HepG2 (cell line): ENCODE results near the gene SERTAD2. TPM values are rescaled to one million over a fixed set of nuclear protein-coding genes. Genes with fewer than 3 reads are reported as not detected.

Source experiments
- ATAC-seq: fragments of 200-7000 bp; cut with Tn5 transposase; 3 replicates; pipeline ENCODE4 v1.9.1; 2020; ENCODE audit warnings: mild to moderate bottlenecking, moderate library complexity
- BruUV-seq: library from RNA; stranded (reverse); fragments of 400-500 nt; replicated peaks from 2 replicates; lab custom pipeline; 2021; lab: Mats Ljungman, UMichigan
- CTCF ChIA-PET: fragments of 300-600 bp; formaldehyde crosslinking; extraction: SDS; loops from one replicate; lab custom pipeline; 2021; ENCODE audit warnings: low total read pairs, inconsistent platforms, low intra/inter-chr PET ratio; lab: Yijun Ruan, JAX
- POLR2A ChIA-PET: fragments of 350-600 bp; sonication (Branson Sonifier 250); formaldehyde crosslinking; loops from one replicate; lab custom pipeline; 2020; ENCODE audit warnings: antibody characterized with exemption, inconsistent platforms; lab: Yijun Ruan, JAX
- DNase-seq: peaks from one replicate; pipeline ENCODE4 v3.0.0-alpha.2; 2015; ENCODE audit warnings: low spot score
- FAIRE-seq: peaks from 3 replicates; lab custom pipeline; 2011; peaks lifted over from hg19 to GRCh38; lab: Jason Lieb, UNC
- H2AFZ ChIP-seq: one replicate; pipeline ENCODE4 v1.6.1; 2011; ENCODE audit warnings: low read length, inconsistent platforms
- H3K27ac ChIP-seq: fragments of 300-600 bp; 3 replicates; pipeline ENCODE4 v1.8.0; 2011; ENCODE audit warnings: mixed run types, mild to moderate bottlenecking, mixed read lengths, low read length, inconsistent platforms; ENCODE audit not compliant: insufficient read depth; ENCODE audit errors: extremely low read length
- H3K27me3 ChIP-seq, 2 experiments: fragments of 200-600 bp in 1 of 2; 2 replicates in 1 of 2; 3 replicates in 1 of 2; pipeline versions ENCODE4 v1.6.0 to v1.8.0; 2011; ENCODE audit warnings: low read length in 2 of 2, mild to moderate bottlenecking in 2 of 2, moderate library complexity in 2 of 2, inconsistent platforms in 1 of 2; ENCODE audit not compliant: insufficient read depth in 2 of 2, control insufficient read depth in 1 of 2
- H3K36me3 ChIP-seq, 2 experiments: fragments of 200-600 bp in 1 of 2; replicated peaks in 1 of 2; 2 replicates in 1 of 2; 3 replicates in 1 of 2; pipeline versions ENCODE4 v1.5.1 to v1.8.0; 2011; ENCODE audit warnings: low read length in 2 of 2, inconsistent platforms in 1 of 2; ENCODE audit not compliant: insufficient read depth in 2 of 2, control insufficient read depth in 1 of 2
- H3K4me1 ChIP-seq: 2 replicates; pipeline ENCODE4 v1.5.1; 2012; ENCODE audit warnings: low read length, inconsistent platforms; ENCODE audit not compliant: insufficient read depth
- H3K4me2 ChIP-seq: 2 replicates; pipeline ENCODE4 v1.6.0; 2011; ENCODE audit warnings: low read depth, low read length, inconsistent platforms
- H3K4me3 ChIP-seq, 3 experiments: fragments of 200-600 bp in 1 of 3; sonication (generic), shearing (Covaris generic) in 1 of 3; replicated peaks in 1 of 3; 2 replicates each; pipeline ENCODE4 v1.5.1; 2011 to 2016; ENCODE audit warnings: low read length in 3 of 3, inconsistent platforms in 2 of 3, low read depth in 2 of 3, mild to moderate bottlenecking in 2 of 3, control low read depth in 1 of 3, mixed read lengths in 1 of 3; ENCODE audit not compliant: insufficient read depth in 1 of 3
- H3K79me2 ChIP-seq: one replicate; pipeline ENCODE4 v1.6.1; 2011; ENCODE audit warnings: low read length, inconsistent platforms; ENCODE audit not compliant: insufficient read depth
- H3K9ac ChIP-seq: 2 replicates; pipeline ENCODE4 v1.6.0; 2011; ENCODE audit warnings: mild to moderate bottlenecking, low read depth, low read length, inconsistent platforms; ENCODE audit not compliant: insufficient read depth
- H3K9me3 ChIP-seq: 2 replicates; pipeline ENCODE4 v1.5.1; 2012; ENCODE audit warnings: mild to moderate bottlenecking, low read length
- H4K20me1 ChIP-seq: 2 replicates; pipeline ENCODE4 v1.6.0; 2011; ENCODE audit warnings: inconsistent platforms, mild to moderate bottlenecking, low read length, moderate library complexity; ENCODE audit not compliant: insufficient read depth
- AGO1 ChIP-seq: fragments of 200-400 bp; formaldehyde crosslinking; IDR thresholded peaks from 2 replicates; pipeline ENCODE4 v1.6.1; 2017; ENCODE audit warnings: mild to moderate bottlenecking, low read depth, low read length, moderate library complexity; ENCODE audit not compliant: poor library complexity, severe bottlenecking
- AGO2 ChIP-seq: fragments of 200-400 bp; formaldehyde crosslinking; optimal IDR thresholded peaks from 2 replicates; pipeline ENCODE3; 2017; ENCODE audit warnings: mild to moderate bottlenecking, low read depth, low read length, moderate library complexity
- BRF2 ChIP-seq: sonication (generic); formaldehyde crosslinking; IDR thresholded peaks from 2 replicates; pipeline ENCODE4 v1.8.1; 2022; ENCODE audit warnings: mild to moderate bottlenecking, missing genetic modification reagents
- GPN1 ChIP-seq: sonication (generic); formaldehyde crosslinking; IDR thresholded peaks from 2 replicates; pipeline ENCODE4 v1.5.1; 2020; ENCODE audit warnings: missing genetic modification reagents, borderline replicate concordance
- HNF4G ChIP-seq, 2 experiments: sonication (generic) in 1 of 2; formaldehyde crosslinking in 1 of 2; IDR thresholded peaks; 2 replicates each; pipeline versions ENCODE4 v1.4.0 to v1.6.1; 2011 to 2020; ENCODE audit warnings: borderline replicate concordance in 2 of 2, low read depth in 2 of 2, mild to moderate bottlenecking in 2 of 2, low read length in 1 of 2, missing genetic modification reagents in 1 of 2, moderate library complexity in 1 of 2
- IKZF5 ChIP-seq: IDR thresholded peaks from 2 replicates; pipeline ENCODE4 v1.6.1; 2018; ENCODE audit warnings: missing genetic modification reagents, mild to moderate bottlenecking, missing compliant biosample characterization
- IRX3 ChIP-seq: sonication (generic); formaldehyde crosslinking; IDR thresholded peaks from 2 replicates; pipeline ENCODE4 v1.8.1; 2023; ENCODE audit warnings: mild to moderate bottlenecking, low read depth, missing genetic modification reagents, borderline replicate concordance
- MBD4 ChIP-seq: IDR thresholded peaks from 2 replicates; pipeline ENCODE4 v1.6.1; 2012; ENCODE audit warnings: low read length, inconsistent platforms, borderline replicate concordance
- RCOR2 ChIP-seq: IDR thresholded peaks from 2 replicates; pipeline ENCODE4 v1.6.1; 2016; ENCODE audit warnings: missing biosample characterization, missing genetic modification reagents
- SAP130 ChIP-seq: IDR thresholded peaks from 2 replicates; pipeline ENCODE4 v1.6.1; 2016; ENCODE audit warnings: low read depth
- TRAFD1 ChIP-seq: sonication (generic); formaldehyde crosslinking; IDR thresholded peaks from 2 replicates; pipeline ENCODE4 v1.5.1; 2020; ENCODE audit warnings: missing genetic modification reagents, mild to moderate bottlenecking, borderline replicate concordance
- ZNF101 ChIP-seq: sonication (generic); formaldehyde crosslinking; IDR thresholded peaks from 2 replicates; pipeline ENCODE4 v1.4.0; 2020; ENCODE audit warnings: mild to moderate bottlenecking, low read depth, missing genetic modification reagents, borderline replicate concordance
- ZNF350 ChIP-seq: sonication (generic); formaldehyde crosslinking; IDR thresholded peaks from 2 replicates; pipeline ENCODE4 v1.4.0; 2020; ENCODE audit warnings: mild to moderate bottlenecking, low read depth, missing genetic modification reagents, borderline replicate concordance
- ZNF383 ChIP-seq: sonication (generic); formaldehyde crosslinking; IDR thresholded peaks from 2 replicates; pipeline ENCODE4 v1.4.0; 2020; ENCODE audit warnings: missing genetic modification reagents, mild to moderate bottlenecking, borderline replicate concordance
- ZNF446 ChIP-seq: sonication (generic); formaldehyde crosslinking; IDR thresholded peaks from 2 replicates; pipeline ENCODE4 v1.5.0; 2020; ENCODE audit warnings: mild to moderate bottlenecking, missing genetic modification reagents
- ZNF550 ChIP-seq: sonication (generic); formaldehyde crosslinking; IDR thresholded peaks from 2 replicates; pipeline ENCODE4 v1.4.0; 2020; ENCODE audit warnings: mild to moderate bottlenecking, missing genetic modification reagents, borderline replicate concordance
- ZNF605 ChIP-seq: sonication (generic); formaldehyde crosslinking; IDR thresholded peaks from 2 replicates; pipeline ENCODE4 v1.8.0; 2022; ENCODE audit warnings: mild to moderate bottlenecking, missing genetic modification reagents
- ZNF841 ChIP-seq: sonication (generic); formaldehyde crosslinking; IDR thresholded peaks from 2 replicates; pipeline ENCODE4 v1.8.1; 2023; ENCODE audit warnings: missing genetic modification reagents, borderline replicate concordance
- ZSCAN22 ChIP-seq: sonication (generic); formaldehyde crosslinking; IDR thresholded peaks from 2 replicates; pipeline ENCODE4 v1.4.0; 2020; ENCODE audit warnings: mild to moderate bottlenecking, missing genetic modification reagents
- WGBS: methylation state at CpG from one replicate; pipeline ENCODE4 v1.1.6; 2017; ENCODE audit warnings: low lambda C conversion rate; 5-methylcytosine and 5-hydroxymethylcytosine counted together
- in situ Hi-C: cut with HindIII; loops from 2 replicates; pipeline ENCODE4 v1.10.0; 2017; ENCODE audit warnings: low pct_unique_long_range_greater_than_20kb; ENCODE audit not compliant: extremely low pct_ligation_motif_present
- intact Hi-C: fragments of 100-400 bp; cut with micrococcal nuclease; formaldehyde crosslinking; loops from one replicate; pipeline ENCODE4 v1.10.0; 2022; ENCODE audit not compliant: unreplicated experiment
- polyA plus RNA-seq, 8 experiments: library from polyadenylated mRNA; depleted of rRNA in 3 of 8; stranded (reverse) in 7 of 8; unstranded in 1 of 8; fragments of >200 nt; fragmentation: Illumina TruSeq in 4 of 8; extraction: Trizol in 4 of 8; gene quantifications; 2 replicates each; pipeline versions ENCODE4 v1.2.1 to v1.2.3, GENCODE V29; 2011 to 2016; ENCODE audit warnings: low read depth in 4 of 8, missing spikeins in 1 of 8, mixed read lengths in 1 of 8; ENCODE audit not compliant: insufficient read depth in 1 of 8
- total RNA-seq, 5 experiments: library from RNA; depleted of rRNA; stranded (reverse); fragments of >200 nt; fragmentation: Illumina TruSeq; extraction: Trizol; gene quantifications; 2 replicates each; pipeline ENCODE4 v1.2.3, GENCODE V29; 2016; ENCODE audit warnings: low read depth in 1 of 5

The SERTAD2 gene
- total and polyA plus RNA-seq, 2 of the 13 experiments (the other 11 are each of a cell fraction or from before 2014, with no cell fraction given), result 6.7 to 22.6 TPM

GRCh38 chr2:64630752-64631151, 23.0 kb downstream of the SERTAD2 start (continued):
- no peak for TF ChIP-seq IRX3 (CRISPR knock-in tag)

GRCh38 chr2:64629875-64630274, 23.8 kb downstream of the SERTAD2 start:
- Histone ChIP-seq H4K20me1 (peaks cover 40% of the 10 kb centered on the region), H3K36me3 (peaks cover 19 to 35% of the 10 kb centered on the region in 2 experiments), H3K27ac (no peak overlapping the region), H3K4me3 (no peak overlapping the region), H3K27me3 (no peaks in the 10 kb centered on the region), H3K79me2 (peaks cover 12% of the 10 kb centered on the region), H3K4me1 (peaks cover 46% of the 10 kb centered on the region), H2AFZ (no peak overlapping the region), H3K9ac (no peak overlapping the region), H3K4me2 (no peak overlapping the region)
- CTCF ChIA-PET, result no interaction called here
- no TSS peak for BruUV-seq
- intact Hi-C loops (no loop called here), in situ Hi-C loops (loop anchor here (10.0 kb wide), 1 partner anchor 295 kb away; no protein-coding TSS in a partner anchor)
- DNase-seq (no peak), ATAC-seq (no peak), FAIRE-seq (no peak)
- WGBS, result 96% methylated on average over 7 of the region's 7 CpGs
- POLR2A ChIA-PET, result interaction anchor here (1.7 to 3.7 kb wide), 2 partner anchors 23 to 24 kb away, joined by 7 to 15 read pairs; partner anchors contain the start of gene SERTAD2
- no peak for TF ChIP-seq BRF2 (CRISPR knock-in tag)
- TF ChIP-seq ZNF446, result no peak
- no peak for TF ChIP-seq ZNF605 (CRISPR knock-in tag)
- TF ChIP-seq ZNF350, result no peak
- TF ChIP-seq ZSCAN22 (CRISPR knock-in tag), result no peak
- TF ChIP-seq ZNF383 (CRISPR knock-in tag), result no peak
- no peak for TF ChIP-seq HNF4G (IDR thresholded peaks at IDR 0.05; ENCODE audit: borderline replicate concordance, low read depth, low read length)
- no peak for TF ChIP-seq HNF4G (CRISPR knock-in tag; IDR thresholded peaks at IDR 0.05; ENCODE audit: borderline replicate concordance, low read depth)
- TF ChIP-seq ZNF101 (CRISPR knock-in tag), result no peak
- TF ChIP-seq GPN1 (CRISPR knock-in tag), result no peak
- no peak for TF ChIP-seq AGO2
- no peak for TF ChIP-seq ZNF550 (CRISPR knock-in tag)
- TF ChIP-seq TRAFD1 (CRISPR knock-in tag), result no peak
- no peak for TF ChIP-seq SAP130 (CRISPR knock-in tag)
- TF ChIP-seq IKZF5 (CRISPR knock-in tag), result no peak
- no peak for TF ChIP-seq ZNF841
- no peak for TF ChIP-seq RCOR2
- TF ChIP-seq MBD4, result no peak
- TF ChIP-seq AGO1, result no peak
- TF ChIP-seq, all 625 proteins: peak for 0
- H3K9me3 ChIP-seq, result no peaks in the 10 kb centered on the region
